ENCODE data around the gene TRIM33.

- TF ChIP-seq CTCF (IDR thresholded peaks at IDR 0.05) (no peak), MXI1 (IDR thresholded peaks at IDR 0.05; ENCODE audit: low read depth, low read length) (no peak), FOSL2 (IDR thresholded peaks at IDR 0.05; ENCODE audit: borderline replicate concordance, low read depth) (no peak), USF1 (IDR thresholded peaks at IDR 0.05; ENCODE audit: borderline replicate concordance, low read depth) (no peak), JUND (IDR thresholded peaks at IDR 0.05) (no peak), POLR2AphosphoS5 (IDR thresholded peaks at IDR 0.05; ENCODE audit: low read depth, low read length) (no peak), TAF1 (IDR thresholded peaks at IDR 0.05; ENCODE audit: borderline replicate concordance, low read depth, low read length) (no peak), RCOR1 (IDR thresholded peaks at IDR 0.05; ENCODE audit: low read length) (no peak), CHD2 (IDR thresholded peaks at IDR 0.05; ENCODE audit: low read length, partially characterized antibody) (no peak), MAX (IDR thresholded peaks at IDR 0.05; ENCODE audit: low read depth) (no peak), USF2 (IDR thresholded peaks at IDR 0.05; ENCODE audit: borderline replicate concordance, low read depth, low read length) (no peak)
These were observed 74.2 kb downstream of the TRIM33 start for GRCh38 chr1:114436799-114437198.
